Jurkat, Clone E6-1 (cell line): ENCODE measurements around the gene CDC23.
"Not testable (repeated sequence)": the region's sequence is repeated elsewhere in the genome, so short reads cannot be mapped to it uniquely, and the experiment has no call there.

Experiments used
- DNase-seq: peaks from one replicate; pipeline ENCODE4 v3.0.0-alpha.2; 2011; ENCODE audit warnings: low read depth, low spot score
- H3K4me3 ChIP-seq: 2 replicates; pipeline ENCODE4 v1.5.1; 2011; ENCODE audit warnings: mild to moderate bottlenecking, low read length, control low read depth, moderate library complexity

CDC23 gene

DNA sequence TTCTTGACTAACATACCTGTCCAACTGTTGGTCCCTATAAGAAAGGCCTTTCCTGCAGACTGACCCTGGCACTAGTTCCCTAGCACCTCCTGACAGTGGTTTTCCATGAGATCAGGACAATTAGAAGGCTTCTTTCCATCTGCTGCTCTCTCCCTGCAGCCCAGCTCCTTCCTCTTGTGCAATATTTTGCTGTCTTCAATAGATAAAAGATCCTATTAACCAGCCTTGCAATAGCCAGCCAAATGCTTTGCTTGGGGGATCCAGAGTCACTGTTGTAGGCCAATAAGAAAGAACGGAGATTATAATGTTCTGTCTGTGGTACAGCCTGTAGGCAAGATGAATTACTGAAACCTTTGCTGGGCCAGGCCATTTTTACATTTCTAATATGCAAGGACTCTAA, 55.5 kb downstream of the CDC23 start:
- no peak for DNase-seq
- no peak overlapping the region for H3K4me3 ChIP-seq

DNA sequence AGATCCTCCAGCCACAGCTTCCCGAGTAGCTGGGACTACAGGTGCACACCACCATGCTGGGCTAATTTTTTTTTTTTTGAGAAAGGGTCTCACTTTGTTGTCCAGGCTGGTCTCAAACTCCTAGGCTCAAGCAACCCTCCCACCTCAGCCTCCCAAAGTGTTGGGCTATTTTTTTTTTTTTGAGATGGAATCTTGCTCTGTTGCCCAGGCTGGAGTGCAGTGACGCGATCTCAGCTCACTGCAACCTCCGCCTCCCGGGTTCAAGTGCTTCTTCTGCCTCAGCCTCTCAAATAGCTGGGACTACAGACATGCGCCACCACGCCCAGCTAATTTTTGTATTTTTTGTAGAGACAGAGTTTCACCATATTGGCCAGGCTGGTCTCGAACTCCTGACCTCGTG, 57.1 kb downstream of the CDC23 start:
- DNase-seq, H3K4me3 ChIP-seq: not testable (repeated sequence)

DNA sequence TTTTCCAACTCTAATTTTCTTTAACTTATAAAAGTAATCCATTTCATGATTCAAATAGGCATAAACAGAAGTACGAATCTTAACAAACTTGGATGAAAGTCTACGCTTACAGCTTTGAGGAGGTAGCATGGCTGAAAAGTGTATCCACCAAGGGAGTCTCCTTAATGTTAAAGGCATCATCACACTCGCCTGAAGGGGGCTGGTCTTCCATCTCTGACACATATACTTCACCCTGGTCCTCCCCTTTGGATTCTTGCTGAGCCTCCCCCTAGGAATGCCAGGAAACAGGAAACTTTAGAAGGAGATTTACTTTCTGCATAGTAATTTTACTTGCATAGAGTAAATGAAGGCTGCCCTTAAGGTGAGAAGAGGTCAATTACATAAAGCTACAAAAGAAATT, 63.6 kb downstream of the CDC23 start:
- no peak overlapping the region for H3K4me3 ChIP-seq
- no peak for DNase-seq

DNA sequence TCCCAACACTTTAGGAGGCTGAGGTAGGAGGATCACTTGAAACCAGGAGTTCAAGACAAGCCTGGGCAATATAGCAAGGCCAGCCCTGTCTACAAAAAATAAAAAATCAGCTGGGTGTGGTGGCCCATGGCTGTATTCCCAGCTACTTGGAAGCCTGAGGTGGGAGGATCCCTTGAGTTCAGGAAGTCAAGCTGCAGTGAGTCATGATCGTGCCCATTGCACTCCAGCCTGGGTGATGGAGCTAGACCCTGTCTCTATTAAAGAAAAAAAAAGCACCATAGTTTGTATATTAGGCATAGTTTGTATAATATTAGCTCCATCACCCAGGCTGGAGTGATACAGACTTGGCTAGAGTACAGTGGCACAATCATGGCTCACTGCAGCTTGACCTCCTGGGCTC, 64.3 kb downstream of the CDC23 start:
- no peak for DNase-seq
- no peak overlapping the region for H3K4me3 ChIP-seq

DNA sequence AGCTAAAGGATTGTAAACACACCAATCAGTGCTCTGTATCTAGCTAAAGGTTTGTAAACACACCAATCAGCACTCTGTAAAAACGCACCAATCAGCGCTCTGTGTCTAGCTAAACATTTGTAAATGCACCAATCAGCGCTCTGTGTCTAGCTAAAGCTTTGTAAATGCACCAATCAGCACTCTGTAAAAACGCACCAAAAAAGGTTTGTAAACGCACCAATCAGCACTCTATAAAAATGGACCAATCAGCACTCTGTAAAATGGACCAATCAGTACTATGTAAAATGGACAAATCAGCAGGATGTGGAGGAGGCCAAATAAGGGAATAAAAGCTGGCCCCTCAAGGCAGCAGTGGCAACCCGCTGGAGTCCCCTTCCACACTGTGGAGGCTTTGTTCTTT, 69.5 kb downstream of the CDC23 start:
- H3K4me3 ChIP-seq, DNase-seq: not testable (repeated sequence)

DNA sequence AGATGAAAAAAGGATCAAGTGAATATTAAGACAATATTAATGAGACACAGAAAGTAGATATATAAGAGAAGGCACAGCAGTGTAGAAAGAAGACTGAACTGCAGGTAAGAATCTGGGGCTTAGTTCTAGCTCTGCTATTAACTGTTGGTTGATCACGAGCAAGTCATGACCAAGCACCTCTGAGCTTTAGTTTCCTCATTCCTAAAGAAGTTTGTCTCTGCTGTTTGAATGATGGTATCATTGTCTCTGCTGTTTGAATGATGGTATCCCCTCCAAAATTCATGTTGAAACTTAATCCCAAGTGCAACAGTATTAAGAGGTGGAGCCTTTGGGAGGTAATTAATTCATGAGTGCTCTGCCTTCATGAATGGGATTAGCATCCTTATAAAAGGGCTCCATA, 71.4 kb downstream of the CDC23 start:
- no peak for DNase-seq
- no peak overlapping the region for H3K4me3 ChIP-seq

DNA sequence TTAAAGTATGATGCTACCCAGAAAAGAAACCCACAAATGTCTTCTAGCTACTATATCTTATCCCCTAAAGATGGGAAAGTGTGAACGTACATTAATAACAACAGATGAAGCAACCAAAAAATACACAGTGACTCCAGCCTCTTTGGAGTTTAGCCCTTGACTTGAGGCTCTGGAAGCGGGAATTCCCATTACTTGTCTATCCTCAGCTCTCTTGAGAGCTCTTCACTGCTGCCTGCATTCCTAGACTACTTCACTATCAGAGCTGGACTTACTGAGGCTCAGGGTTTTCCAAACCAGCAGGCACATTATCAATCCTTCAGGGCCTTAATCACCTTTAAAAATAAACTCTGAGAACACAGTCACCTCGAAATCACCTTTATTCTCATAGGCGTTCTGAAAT, 72.9 kb downstream of the CDC23 start:
- DNase-seq = no peak
- H3K4me3 ChIP-seq = no peak overlapping the region

DNA sequence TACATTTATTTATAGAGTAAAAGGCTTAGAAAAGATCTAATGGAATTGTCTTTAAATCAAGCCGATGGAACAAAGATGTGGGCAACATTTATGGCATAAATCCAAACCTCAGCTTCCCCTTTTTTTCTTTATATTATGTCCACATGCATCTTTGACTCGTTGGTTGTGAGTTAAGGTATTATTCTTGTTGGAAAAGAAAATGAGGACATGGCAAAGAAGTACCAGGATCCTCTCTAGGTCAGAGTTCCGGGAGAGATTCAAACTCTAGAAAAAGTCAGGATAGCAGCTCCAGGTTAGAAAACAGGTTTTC, 73.4 kb downstream of the CDC23 start:
- no peak overlapping the region for H3K4me3 ChIP-seq
- DNase-seq = no peak

DNA sequence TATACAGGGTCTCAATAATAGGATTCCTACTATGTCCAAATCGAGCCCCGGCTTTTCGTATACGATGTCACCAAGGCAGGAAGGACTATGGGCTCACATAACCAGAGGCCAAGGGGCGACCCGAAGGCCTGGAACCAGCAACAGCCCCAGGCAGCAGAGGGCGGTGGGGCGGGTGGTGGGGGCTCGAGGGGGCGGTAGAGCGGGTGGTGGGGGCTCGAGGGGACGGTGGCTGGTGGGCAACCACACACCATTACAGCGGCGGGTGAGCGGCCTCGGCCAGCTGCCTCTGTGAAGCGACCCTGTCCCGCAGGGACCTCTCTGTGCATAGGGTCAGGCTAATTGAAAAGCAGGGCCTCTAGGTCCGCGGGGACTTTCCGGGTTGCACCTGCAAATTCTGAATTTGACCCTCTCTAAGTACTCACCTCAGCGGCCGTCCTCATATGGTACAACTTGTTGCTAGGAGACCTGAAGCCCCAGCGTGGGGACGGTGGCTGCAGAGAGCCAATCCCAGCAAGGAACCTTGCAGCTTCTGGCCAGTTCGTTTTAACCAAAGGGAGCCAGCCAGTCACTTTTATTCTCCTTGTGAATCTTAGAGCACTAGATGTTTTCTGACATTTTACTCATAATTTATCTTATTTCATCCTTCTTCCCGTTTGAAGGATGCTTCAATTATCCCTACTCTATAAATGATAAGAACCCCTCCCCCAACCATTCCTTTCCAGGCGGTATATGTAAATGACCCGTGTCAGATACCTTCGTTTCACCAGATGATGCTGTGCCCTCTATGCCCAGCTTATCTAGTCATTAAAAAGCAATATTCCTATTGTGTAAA, 74.0 kb downstream of the CDC23 start, which contains the start of gene NME5:
NME5 (minus strand) TSS at position 480 of the 832 bp plus-strand sequence. CDS start 648 bp downstream, outside the sequence.
- H3K4me3 ChIP-seq = no peak within 1 kb of the TSS
- DNase-seq = no peak
